ENCODE measurements around the gene VAV2. TPM values are rescaled to one million over a fixed set of nuclear protein-coding genes. Genes with fewer than 3 reads are reported as not detected.
"Not testable (repeated sequence)": the region's sequence is repeated elsewhere in the genome, so short reads cannot be mapped to it uniquely, and the experiment has no call there.

VAV2 gene
- polyA plus RNA-seq, 12 donors: 12.0 to 16.6 (median 15.0) TPM; not detected in 1

DNA sequence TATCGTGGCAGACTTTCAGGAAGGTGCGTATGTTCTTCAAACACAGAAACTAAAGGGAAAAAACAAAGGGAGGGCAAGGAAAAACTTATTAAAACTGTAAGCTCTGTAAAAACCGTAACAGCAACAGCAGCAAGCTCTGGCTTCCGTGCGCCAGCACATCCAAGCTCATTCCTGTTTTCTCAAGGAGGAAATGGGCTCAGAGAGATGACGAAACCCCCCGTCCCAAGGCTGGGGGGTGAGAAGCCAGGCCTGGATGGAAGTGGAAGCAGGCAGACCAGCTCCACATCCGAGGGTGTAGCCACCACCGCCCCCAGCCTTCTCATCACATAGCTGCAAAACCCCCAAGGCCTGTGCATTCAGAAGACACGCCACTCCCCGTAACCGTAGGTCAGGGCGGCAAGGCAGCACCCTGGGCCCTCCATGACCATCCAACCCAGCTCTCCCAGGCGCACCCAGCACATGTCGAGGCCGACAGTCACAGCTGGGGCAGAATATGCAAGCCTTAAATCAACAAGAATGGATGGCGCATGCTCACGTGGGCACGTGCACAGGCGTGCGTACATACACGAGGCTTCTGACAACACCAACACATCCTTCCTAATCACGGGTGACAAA lies 52.8 kb downstream of the VAV2 start:
- DNase-seq: no peak

DNA sequence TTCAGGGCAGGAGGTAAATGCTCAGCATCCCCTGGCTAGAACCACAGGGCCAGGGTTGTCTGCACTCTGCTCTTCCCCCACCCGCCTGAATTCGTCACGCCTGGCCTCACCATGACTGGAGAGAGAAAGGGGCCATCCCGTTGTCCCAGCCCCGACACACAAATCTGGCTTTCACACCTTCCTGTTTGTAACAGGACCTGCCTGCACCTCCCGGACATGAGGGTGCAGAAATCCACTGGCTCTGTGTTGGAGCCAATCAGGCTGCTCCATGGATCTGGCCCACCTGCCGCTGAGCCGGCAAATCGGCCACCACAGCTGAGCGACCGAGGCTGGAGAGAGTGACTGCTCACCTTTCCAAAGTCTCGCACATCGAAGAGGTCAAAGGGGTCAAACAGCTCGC lies 53.4 kb downstream of the VAV2 start:
- no peak for DNase-seq

DNA sequence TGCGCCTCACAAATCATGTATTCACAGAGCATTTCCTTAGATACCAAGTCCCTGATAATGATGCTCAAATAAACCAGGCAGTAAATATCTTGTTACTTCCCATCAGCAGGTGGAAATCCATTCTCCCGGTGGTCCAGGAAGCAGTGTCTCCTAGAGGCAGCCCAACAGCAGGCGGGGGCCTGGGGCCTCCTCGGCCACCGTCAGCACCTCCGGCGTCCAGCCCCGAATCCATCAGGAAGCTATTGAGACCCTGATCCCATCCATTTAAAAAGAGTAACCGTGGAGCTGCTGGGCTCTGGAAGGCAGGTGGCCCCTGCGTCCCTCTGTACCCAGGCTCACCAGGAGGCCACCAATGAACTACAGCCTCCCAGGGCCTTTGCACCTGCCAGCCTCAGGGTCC lies 54.0 kb downstream of the VAV2 start:
- no peak for DNase-seq

DNA sequence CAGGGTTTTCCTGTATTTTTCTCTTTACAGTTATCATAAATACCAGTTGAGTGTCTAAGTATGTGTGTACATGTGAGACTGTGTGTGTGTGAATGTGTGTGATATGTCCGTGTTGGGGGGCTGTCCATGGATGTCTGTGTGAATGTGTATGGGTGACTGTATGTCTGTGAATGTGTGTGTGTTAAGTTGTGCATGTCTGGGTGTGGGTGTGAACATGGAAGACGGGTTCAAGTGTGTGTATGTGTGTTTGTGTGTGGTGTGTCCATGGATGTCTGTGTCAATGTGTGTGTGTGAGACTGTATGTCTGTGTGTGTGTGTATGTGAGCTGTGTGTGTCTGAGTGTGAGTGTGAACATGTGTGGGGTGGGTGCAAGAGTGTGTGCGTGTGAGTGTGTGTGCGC lies 55.0 kb downstream of the VAV2 start:
- no peak for DNase-seq

DNA sequence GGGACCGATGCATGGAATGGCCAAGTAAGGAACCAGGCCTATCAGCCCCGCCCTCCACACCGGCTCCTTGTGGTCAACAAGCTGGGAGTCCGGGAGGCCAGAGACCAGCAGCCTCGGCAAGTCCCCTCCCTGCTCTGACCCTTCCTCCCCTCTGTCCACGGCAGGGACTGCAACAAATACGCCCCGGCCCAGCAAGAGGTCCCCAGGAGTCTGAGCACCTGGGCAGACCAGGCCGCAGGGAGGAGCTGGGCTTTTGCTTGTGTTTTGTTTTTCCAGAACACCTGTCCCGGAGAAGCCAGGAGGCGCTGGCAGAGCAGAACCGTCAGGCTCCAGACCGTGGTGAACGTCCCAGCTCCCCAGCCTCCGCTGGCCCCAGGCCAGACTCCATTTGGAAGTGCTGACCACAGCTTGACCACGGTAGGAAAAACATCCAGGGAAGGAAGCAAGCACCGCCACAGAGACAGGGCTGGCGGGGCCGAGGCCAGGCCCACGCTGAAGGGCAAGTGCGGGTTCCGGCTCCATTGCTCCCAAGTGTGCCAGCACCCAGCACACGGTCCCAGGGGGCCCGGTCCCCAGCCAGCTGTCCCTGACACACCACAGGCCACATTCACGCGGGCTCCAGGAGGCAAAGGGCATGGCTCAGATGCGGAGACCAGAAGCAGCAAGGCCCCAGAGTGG lies 56.7 kb downstream of the VAV2 start:
- peak; percentile 74 for DNase-seq

DNA sequence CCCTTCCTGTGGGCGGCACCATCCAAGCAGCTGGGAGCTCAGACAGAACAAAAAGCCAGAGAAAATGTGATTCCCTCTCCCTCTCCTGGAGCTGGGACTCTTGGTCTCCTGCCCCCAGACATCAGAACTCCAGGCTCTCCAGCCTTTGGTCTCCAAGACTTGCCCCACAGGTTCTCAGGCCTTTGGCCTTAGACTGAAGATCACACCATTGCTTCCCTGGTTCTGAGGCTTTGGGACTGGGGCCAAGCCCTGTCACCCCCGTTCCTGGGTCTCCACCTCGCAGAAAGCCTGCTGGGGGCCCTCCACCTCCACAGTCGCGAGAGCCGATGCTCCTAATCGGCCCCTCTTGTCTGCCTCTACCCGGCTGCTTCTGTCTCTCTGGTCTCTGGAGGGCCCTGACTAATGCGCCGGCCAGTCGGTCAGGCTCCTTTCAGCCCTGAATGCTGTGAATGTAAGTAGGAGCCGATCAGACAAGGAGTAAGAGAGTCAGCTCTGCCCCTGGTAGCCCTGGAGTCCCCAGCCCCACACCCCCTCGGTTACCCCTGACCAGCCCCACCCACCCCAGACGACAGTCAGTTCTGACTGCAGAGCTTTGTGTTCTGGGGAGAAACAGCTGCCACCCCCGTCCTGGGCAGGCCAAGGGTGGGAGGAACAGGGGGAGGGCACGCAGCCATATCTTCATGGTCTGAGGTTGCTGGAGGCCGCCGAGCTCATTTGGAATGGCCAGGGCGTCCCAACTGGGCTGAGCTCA lies 57.5 kb downstream of the VAV2 start:
- no peak for DNase-seq

DNA sequence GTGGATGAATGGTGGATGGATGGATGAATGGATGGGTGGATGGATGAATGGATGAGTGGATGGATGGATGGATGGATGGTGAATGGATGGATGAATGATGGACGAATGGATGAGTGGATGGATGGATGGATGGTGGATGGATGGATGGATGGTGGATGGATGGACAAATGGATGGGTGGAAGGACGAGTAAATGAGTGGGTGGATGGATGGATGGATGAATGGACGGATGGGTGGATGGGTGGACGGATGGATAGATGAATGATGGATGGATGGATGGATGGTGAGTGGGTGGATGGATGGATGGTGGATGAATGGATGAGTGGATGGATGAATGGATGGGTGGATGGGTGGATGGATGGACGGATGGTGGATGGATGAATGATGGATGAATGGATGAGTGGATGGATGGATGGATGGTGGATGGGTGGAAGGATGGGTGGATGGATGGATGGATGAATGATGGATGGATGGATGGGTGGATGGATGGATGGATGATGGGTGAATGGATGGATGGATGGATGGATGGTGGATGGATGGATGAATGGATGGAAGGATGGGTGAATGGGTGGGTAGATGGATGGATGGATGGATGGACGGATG lies 58.6 kb downstream of the VAV2 start:
- DNase-seq: no peak

DNA sequence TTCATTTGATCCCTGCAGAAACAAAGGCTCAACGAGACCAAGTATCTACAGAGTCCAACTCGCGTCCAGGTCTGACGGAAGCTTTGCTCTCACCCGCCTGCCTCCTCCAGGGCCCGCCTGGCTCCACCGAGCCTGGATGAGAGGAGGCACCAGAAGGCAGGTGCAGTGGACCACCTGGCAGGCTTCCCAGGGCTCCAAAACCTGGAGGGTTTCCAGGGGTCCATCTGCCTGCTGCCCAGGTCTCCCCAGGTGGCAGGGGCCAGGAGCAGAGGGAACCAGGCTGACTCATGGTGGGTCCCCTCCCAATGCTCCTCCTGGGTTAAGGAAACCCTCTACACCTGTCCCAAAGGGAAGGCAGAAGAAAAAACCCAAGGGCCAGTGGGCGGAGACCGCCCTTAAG lies 59.5 kb downstream of the VAV2 start:
- no peak for DNase-seq

DNA sequence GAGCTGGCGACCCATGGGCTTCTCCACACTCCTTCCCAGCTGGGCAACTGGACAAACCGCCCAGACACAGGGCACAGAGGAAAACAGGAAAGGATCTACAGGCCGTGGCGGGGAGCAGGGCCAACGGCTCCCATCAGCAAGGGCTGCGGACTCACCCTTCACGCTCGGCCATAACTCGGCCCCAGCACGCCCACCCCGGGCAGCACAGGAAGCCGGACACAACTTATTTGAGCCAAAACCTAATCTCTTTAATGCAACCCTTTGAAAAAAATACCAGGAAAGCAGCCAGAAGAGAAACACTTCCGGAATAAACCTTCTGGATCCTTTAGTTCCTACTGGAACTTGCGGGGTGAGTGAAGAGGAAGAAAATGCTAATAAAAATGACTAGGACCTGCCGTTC lies 59.9 kb downstream of the VAV2 start:
- no peak for DNase-seq

DNA sequence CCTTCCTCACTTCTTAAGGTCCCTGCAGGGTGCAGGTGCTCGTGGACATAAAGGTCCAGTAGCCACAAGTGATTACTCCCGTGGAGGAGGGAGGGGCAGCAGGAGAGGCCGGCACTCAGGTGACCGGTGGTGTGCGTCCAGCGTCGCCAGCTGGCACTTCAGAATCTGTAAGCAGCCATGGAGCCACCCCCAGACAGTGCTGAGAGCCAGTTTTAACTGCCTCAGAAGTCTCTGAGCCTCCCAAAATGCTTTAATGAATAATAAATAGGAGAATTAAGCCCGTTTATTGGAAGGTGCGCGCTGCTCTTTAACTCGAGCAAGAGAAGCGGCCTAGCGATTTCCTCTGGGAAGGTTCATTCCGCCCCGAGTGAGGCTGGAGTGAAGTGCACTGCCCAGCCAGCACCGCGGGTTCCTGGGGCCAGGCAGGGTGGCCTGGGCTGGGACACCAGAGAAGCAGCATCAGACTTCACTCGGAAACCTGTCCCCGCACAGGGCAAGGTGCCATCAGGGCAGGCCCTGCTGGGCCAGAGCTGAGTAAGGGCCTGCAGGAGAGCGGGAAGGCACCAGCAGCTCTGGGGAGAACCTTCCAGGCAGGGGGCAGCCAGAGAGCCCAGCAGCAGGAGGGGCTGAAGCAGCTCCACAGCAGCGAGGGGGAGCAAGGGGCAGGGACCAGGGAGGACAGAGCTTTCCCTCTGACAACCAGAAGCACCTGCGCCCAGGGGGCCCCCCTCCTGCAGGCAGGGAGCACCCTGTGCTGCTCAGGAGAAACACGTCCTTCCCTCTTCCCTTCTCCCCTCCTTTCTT lies 61.2 kb downstream of the VAV2 start:
- DNase-seq: no peak

DNA sequence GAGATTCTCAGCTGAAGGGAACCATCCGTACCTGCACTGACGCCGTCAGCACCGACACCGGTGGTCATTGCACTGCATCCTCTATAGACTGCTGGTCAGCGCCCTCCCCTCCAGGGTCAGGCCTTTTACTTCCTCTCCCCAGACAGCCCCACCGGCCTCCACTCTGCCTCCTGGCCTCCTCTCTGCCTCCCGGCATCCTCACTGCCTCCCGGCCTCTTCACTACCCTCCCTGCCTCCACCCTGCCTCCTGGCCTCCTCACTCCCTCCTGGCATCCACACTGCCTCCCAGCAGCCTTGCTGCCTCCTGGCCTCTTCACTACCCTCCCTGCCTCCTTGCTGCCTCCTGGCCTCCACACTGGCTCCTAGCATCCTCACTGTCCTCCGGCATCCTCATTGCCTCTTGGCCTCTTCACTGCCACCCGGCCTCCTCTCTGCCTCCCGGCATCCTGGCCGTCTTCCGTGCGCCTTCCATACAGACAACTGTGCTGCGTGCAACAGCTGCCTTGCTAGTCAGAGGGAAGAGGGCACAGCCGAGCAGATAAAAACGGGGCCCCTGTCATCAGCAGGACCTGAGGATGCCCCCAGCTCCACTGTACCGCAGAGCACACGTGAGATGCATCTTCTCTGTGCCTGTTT lies 62.0 kb downstream of the VAV2 start:
- DNase-seq: no peak

DNA sequence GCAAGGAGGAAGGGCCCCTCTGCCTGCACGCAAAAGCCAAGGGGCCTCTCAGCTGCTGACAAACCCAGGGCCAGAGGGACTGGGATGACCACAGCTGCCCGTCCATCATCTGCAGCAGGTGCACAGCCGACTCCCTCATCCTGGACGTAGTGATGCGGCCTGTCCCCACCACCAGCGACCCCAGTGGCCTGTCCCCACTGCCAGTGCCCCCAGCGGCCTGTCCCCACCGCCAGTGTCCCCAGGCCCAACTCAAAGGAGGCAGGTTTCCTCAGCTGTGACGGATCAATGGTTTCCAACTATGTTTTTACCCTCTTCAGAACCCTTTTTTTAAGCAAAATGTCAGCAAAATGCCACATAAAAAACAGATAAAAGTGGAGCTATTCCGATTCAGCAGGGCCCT lies 62.5 kb downstream of the VAV2 start:
- no peak for DNase-seq

DNA sequence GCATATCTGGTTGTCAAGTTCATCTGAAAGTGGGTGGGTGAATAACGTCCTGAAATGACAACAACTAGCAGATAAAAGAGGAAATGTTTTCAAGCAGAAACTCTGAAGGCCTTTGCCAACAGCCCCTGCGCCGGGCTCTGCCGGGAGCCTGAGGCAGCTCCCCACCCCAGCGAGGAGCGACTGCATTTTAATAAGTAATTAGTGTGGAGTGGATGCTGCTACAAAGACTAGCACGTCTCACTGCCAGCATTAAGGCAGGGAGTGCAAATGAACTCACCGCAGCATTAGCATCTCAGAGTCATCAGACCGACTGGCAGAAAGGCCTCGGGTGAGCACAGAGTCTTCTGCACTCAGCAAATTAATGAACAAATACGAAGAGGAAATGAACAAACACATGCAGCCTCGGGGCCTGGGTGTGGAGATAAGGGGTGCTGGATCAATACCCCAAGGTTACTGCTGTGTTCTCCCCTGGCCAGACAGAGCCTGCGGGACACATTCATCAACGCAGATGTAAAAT lies 63.8 kb downstream of the VAV2 start:
- no peak for DNase-seq

DNA sequence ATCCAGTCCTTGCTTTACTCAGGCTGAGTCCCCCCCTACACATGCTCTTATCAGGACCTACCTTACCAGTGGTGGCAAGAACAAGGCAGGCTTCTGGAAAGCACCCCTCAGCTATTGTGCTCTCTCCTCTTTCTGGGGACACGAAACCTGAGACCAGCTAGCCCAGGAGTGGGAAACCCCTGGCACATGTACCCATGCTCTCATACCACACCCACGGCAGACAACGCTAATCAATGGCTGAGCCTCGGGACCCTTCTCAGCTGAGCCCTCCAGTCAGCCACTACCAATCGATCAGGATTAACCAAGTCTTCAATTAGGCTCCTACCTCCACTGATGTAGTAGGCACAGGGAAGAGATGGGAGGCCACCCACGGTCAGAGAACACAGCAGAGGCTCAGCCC lies 65.1 kb downstream of the VAV2 start:
- no peak for DNase-seq

DNA sequence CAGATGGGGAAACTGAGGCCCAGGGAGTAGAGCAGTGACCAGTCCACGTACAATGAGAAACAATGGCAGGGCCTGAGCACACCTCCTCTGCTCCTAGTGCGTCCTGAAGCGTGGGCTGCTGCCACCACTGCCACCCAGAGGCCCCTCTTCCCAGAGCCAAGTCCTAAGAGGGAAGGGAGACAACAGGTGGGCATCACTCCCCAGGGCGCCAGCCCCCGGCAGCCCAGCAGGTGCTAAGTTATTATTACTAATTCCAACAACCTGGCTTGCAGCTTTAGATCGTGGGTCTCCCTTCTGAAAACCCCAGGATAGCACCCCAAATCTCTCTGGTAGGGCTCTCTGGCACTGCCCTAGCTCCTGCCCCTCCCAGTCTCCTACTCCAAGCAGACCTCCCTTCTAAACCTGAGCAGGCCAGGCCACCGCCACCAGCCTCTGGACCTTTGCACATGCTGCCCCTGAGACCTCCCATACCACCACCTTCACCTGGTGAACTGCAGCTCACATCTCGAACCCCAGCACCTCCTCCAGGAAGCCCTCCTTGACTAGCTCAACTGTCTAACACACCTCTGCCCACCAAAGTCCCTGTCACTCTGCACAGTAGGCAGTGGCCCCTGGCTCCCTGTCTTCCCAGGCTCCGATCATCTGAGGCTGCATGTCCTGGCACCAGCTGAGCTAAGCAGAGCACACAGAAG lies 65.8 kb downstream of the VAV2 start:
- DNase-seq: no peak

DNA sequence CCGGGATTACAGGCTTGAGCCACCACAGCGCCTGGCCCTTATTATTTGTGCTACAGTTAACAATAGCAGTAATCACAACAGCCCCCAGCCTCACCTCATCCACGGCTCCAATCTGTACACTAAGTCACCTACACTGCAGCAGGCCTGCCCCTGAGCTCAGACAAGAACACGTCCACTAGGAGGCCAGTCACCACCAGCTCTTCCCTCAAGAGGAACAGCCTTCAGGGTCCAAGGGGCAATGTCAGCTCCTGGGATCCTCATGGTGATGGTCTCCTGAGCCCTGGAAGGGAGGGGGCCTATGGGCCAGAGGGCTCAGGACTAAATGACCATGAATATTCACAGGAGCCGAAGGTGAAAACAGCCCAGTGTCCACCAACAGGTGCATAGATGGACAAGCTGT lies 67.7 kb downstream of the VAV2 start:
- DNase-seq: no peak

DNA sequence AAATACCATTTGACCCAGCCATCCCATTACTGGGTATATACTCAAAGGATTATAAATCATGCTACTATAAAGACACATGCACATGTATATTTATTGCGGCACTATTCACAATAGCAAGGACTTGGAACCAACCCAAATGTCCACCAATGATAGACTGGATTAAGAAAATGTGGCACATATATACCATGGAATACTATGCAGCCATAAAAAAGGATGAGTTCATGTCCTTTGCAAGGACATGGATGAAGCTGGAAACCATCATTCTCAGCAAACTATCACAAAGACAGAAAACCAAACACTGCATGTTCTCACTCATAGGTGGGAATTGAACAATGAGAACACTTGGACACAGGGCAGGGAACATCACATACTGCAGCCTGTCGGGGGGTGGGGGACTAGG lies 68.5 kb downstream of the VAV2 start:
- DNase-seq: not testable (repeated sequence)

DNA sequence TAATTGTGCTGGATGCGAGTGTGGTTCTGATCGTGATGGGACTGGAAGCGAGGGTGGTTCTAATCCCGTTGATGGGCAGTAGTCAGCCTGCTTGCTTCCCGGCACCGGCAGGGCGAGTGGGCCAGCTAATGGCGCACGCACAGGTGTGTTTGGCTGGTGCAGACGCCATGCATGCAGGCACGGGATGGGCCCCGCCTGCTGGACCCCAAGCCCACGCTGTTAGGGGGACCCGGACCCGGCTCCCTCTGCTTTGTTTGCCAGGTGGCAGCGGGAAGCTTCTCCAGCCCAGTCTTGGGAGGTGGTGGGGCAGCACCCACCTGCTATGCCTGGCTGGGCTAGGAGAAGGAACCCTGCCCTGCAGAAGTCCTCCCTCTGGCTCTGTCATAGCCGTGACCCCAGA lies 70.3 kb downstream of the VAV2 start:
- no peak for DNase-seq

DNA sequence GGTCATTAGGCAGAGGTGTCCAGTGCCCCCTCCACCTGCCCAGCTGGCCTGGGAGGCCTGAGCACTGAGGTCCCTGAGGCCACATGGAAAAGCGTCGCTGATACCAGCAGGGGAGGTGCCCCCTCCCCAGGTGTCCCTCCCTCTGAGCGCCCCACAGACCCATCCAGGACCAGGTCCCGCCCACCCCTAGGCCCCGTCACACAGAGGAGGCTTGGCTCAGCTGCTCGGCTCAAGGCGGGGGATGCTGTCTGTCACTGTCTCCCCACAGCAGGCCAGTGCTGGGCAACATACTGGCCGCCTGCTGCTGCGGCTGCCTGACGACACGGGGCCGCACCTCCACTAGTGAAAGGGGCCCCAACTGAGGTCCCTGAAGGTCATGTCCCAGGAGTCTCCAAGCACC lies 71.7 kb downstream of the VAV2 start:
- DNase-seq: no peak

DNA sequence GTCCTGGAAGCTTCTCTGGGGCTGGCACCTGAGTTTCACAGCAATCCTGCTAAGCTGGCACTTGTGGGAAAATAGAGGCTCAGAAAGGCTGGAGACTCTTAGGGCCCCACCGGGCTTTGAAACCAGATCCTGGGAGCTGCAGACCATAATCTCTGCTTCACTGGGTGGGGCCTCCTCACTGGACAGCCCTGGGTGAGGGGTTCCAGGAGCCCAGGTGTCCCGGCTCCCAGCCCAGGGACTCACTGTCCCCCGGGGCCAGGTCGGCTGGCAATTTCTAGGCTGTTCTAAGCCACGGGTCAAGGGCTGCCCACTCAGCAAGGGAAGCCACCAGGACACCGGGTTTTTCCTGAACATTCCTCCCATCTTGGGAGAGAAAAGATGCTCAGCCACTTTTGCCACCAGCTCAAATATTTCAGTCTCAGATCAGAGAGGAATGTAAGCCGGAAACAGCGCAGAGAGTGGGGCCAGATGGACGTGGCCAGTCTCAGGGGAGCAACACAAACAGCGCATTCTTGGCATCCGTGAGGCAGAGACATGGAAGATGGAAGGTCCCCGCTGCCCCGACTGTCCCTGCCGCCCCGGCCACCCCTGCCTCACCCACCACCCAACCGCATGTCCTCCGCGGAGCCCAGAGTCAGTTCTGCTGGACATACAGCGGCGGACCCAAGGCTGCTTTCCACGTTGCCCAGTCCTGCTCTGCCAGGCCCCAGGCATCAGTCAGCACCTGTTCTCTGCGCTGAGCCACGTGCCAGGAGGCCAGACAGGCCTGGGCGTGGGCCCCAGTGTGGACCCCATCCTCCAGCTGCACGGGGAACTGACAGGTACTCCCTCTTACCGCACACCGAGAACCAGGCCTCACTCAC lies 72.6 kb downstream of the VAV2 start:
- no peak for DNase-seq
